Heart left ventricle (tissue), 16 donors: ENCODE results near the gene GP2. TPM values are rescaled to one million over a fixed set of nuclear protein-coding genes. Genes with fewer than 3 reads are reported as not detected.

ENCODE experiments used
- ATAC-seq, 4 donors: fragments of 200-7000 bp; cut with Tn5 transposase; one replicate each; pipeline ENCODE4 v1.9.1; 2020 to 2022; ENCODE audit warnings: moderate library complexity in 4 of 4, mild to moderate bottlenecking in 3 of 4, moderate number of reproducible peaks in 1 of 4
- DNase-seq, 5 donors: peaks; one replicate each; pipeline ENCODE4 v3.0.0-alpha.2; 2020
- H3K27ac ChIP-seq, 12 donors: fragments of 200-600 bp; sonication (generic) in 4 of 12; one replicate each; pipeline versions ENCODE4 v1.5.0 to v1.8.0; 2016 to 2022; ENCODE audit warnings: mild to moderate bottlenecking in 2 of 12
- H3K27me3 ChIP-seq, 9 donors: fragments of 200-600 bp; sonication (generic) in 2 of 9; one replicate each; pipeline versions ENCODE4 v1.5.1 to v1.8.0; 2016 to 2022; ENCODE audit warnings: mild to moderate bottlenecking in 3 of 9
- H3K36me3 ChIP-seq, 9 donors: fragments of 200-600 bp; sonication (generic) in 2 of 9; one replicate each; pipeline versions ENCODE4 v1.5.0 to v1.8.0; 2018 to 2022; ENCODE audit warnings: mild to moderate bottlenecking in 2 of 9
- H3K4me1 ChIP-seq, 12 donors: fragments of 200-600 bp; sonication (generic) in 4 of 12; one replicate each; pipeline versions ENCODE4 v1.5.0 to v1.8.0; 2016 to 2022; ENCODE audit warnings: mild to moderate bottlenecking in 3 of 12
- H3K4me3 ChIP-seq, 12 donors: fragments of 200-600 bp; sonication (generic) in 4 of 12; one replicate each; pipeline versions ENCODE4 v1.5.0 to v1.8.0; 2017 to 2022; ENCODE audit warnings: mild to moderate bottlenecking in 9 of 12, moderate library complexity in 4 of 12
- H3K9me3 ChIP-seq, 12 donors: fragments of 200-600 bp; sonication (generic) in 4 of 12; one replicate each; pipeline versions ENCODE4 v1.5.0 to v1.8.0; 2016 to 2022; ENCODE audit warnings: mild to moderate bottlenecking in 1 of 12
- CTCF ChIP-seq, 12 donors: fragments of 200-600 bp; sonication (generic) in 4 of 12; IDR thresholded peaks; one replicate each; pipeline versions ENCODE4 v1.5.0 to v1.8.0; 2018 to 2022; ENCODE audit warnings: antibody characterized with exemption in 12 of 12, mild to moderate bottlenecking in 5 of 12
- POLR2A ChIP-seq, 2 donors: fragments of 450-650 bp; IDR thresholded peaks; one replicate each; pipeline ENCODE4 v1.6.1; 2017; ENCODE audit warnings: antibody characterized with exemption in 2 of 2, mild to moderate bottlenecking in 2 of 2, moderate library complexity in 2 of 2
- WGBS, 4 donors: extraction: QIAGEN DNeasy Blood & Tissue Kit in 2 of 4; methylation state at CpG; one replicate each; pipeline versions ENCODE4 v1.1.5 to v1.1.7; 2013 to 2018; 5-methylcytosine and 5-hydroxymethylcytosine counted together
- intact Hi-C, 10 donors: fragments of 100-400 bp; cut with DNase I; formaldehyde crosslinking; loops; one replicate each; pipeline versions ENCODE4 v1.11.1 to v1.14.2; 2022
- polyA plus RNA-seq, 2 donors: library from polyadenylated mRNA; stranded (reverse); fragments of 200-250 nt; gene quantifications; one replicate each; pipeline ENCODE4 v1.2.3, GENCODE V29; 2013
- total RNA-seq, 9 donors: library from RNA; depleted of rRNA in 2 of 9; stranded (reverse); fragments of >200 nt in 2 of 9; fragmentation: NEBNext Ultra II Directional in 3 of 9; extraction: Animal tissue kit (Norgen Biotek cat#: 25700) in 3 of 9; gene quantifications; one replicate each; pipeline versions ENCODE4 v1.1.0 to v1.2.4, GENCODE V29; 2016 to 2023
- donor health status: ischemic (EF 13 %, LVEDD 7.1; RV severe dilation, severe dysfunction).
- donor health status: healthy with polysubstance abuse.
- donor health status: DM: no; HTN: yes; CAD: no.
- donor health status: DM: no; HTN: no; CAD: no.
- donor health status: ischemic (EF 25% LVEDD 6.9; RV normal size, moderate dysfunction).
- donor health status: ischemic (EF 25% LVEDD 5.7; RV mildly dilated, moderate dysfunction).
- donor health status: healthy.
- donor health status: DM: yes; HTN: yes; CAD: no.
- donor health status: ischemic (EF 35%, LVEDD 5.7; RV mildly dilated, moderate dysfunction).
- donor health status: nonischemic (EF 11% LVEDD 7.7; RV severe dilation, severe dysfunction).
- donor health status: DM: yes; HTN: yes; CAD: no.
- donor health status: PGD.
- donor health status: ischemic (EF 29% LVEDD 5.4; RV normal size, mild dysfunction).
- donor health status: nonischemic (EF 23%, LVEDD 6.1; RV moderate dilation, normal function).

The GP2 gene
- total and polyA plus RNA-seq, 11 donors, result 0.22 to 4.0 (median 2.5) TPM; not detected in 5

GRCh38 chr16:20310421-20311395 is 16.6 kb downstream of the GP2 start:
- Histone ChIP-seq H3K27ac (no peak overlapping the region), H3K4me1 (no peaks in the 10 kb centered on the region), H3K4me3 (no peak overlapping the region), H3K36me3 (no peaks in the 10 kb centered on the region), H3K9me3 (peaks cover 0 to 4% (median 0%) of the 10 kb centered on the region in 12 donors), H3K27me3 (peaks cover 0 to 15% (median 0%) of the 10 kb centered on the region in 9 donors)
- no peak for TF ChIP-seq CTCF (IDR thresholded peaks at IDR 0.05)
- no peak for TF ChIP-seq POLR2A (IDR thresholded peaks at IDR 0.05)
- ATAC-seq (no peak), DNase-seq (no peak)
- intact Hi-C loops, result no loop called here
- WGBS, 4 donors, result 76 to 84% (median 79%) methylated on average over 11 of the region's 11 CpGs

- ATAC-seq, result no peak
- H3K9me3 ChIP-seq, result peaks cover 0 to 4% (median 0%) of the 10 kb centered on the region in 12 donors
- no peak for TF ChIP-seq CTCF (IDR thresholded peaks at IDR 0.05)
- no peak for TF ChIP-seq POLR2A (IDR thresholded peaks at IDR 0.05)
- no peaks in the 10 kb centered on the region for H3K4me1 ChIP-seq
- intact Hi-C loops, result no loop called here
- H3K36me3 ChIP-seq, result no peaks in the 10 kb centered on the region
- 77 to 81% (median 78%) methylated on average over 6 of the region's 6 CpGs for WGBS, 4 donors
- H3K27ac ChIP-seq, result no peak overlapping the region
- no peak overlapping the region for H3K4me3 ChIP-seq
- peaks cover 0 to 25% (median 0%) of the 10 kb centered on the region in 9 donors for H3K27me3 ChIP-seq
- DNase-seq, result no peak
These were observed 17.5 kb downstream of the GP2 start for GRCh38 chr16:20309786-20310185.

- no peaks in the 10 kb centered on the region for H3K4me1 ChIP-seq
- DNase-seq (no peak), ATAC-seq (no peak)
- H3K9me3 ChIP-seq, result peaks cover 0 to 4% (median 0%) of the 10 kb centered on the region in 12 donors
- intact Hi-C loops, result no loop called here
- H3K4me3 ChIP-seq, result no peak overlapping the region
- 63 to 73% (median 71%) methylated on average over 4 of the region's 4 CpGs for WGBS, 4 donors
- TF ChIP-seq CTCF (IDR thresholded peaks at IDR 0.05), result no peak
- TF ChIP-seq POLR2A (IDR thresholded peaks at IDR 0.05), result no peak
- H3K27ac ChIP-seq, result no peak overlapping the region
- peaks cover 0 to 25% (median 0%) of the 10 kb centered on the region in 9 donors for H3K27me3 ChIP-seq
- H3K36me3 ChIP-seq, result no peaks in the 10 kb centered on the region
These were observed 18.3 kb downstream of the GP2 start for GRCh38 chr16:20308801-20309590.

- Histone ChIP-seq H3K27ac (no peak overlapping the region), H3K4me1 (no peaks in the 10 kb centered on the region), H3K9me3 (peaks cover 0 to 4% (median 0%) of the 10 kb centered on the region in 12 donors), H3K36me3 (no peaks in the 10 kb centered on the region), H3K4me3 (no peak overlapping the region), H3K27me3 (peaks cover 0 to 30% (median 0%) of the 10 kb centered on the region in 9 donors)
- TF ChIP-seq CTCF (IDR thresholded peaks at IDR 0.05) (no peak), POLR2A (IDR thresholded peaks at IDR 0.05) (no peak)
- 70 to 78% (median 73%) methylated on average over 4 of the region's 4 CpGs for WGBS, 4 donors
- DNase-seq, result no peak
- no peak for ATAC-seq
- intact Hi-C loops, result no loop called here
These were observed 19.0 kb downstream of the GP2 start for GRCh38 chr16:20308266-20308665.
